Inflammatory macrophage treated with lipopolysaccharide for 1 hour (primary cell): ENCODE data around the gene RACK1.
A peak's percentile ranks its signal among the peaks of the same experiment; 100 is the strongest.

Experiments used
- DNase-seq, 2 donors: peaks; one replicate each; pipeline ENCODE4 v3.0.0-alpha.2; 2020 to 2022

RACK1 gene

GRCh38 chr5:181193656-181194055, 50.0 kb downstream of the RACK1 start:
- no peak for DNase-seq

- DNase-seq = no peak
Measured at GRCh38 chr5:181192337-181193046, 51.2 kb downstream of the RACK1 start.

- peak; percentile 93 to 99 for DNase-seq
Measured at GRCh38 chr5:181191526-181192336, 52.0 kb downstream of the RACK1 start.

- DNase-seq = no peak
Measured at GRCh38 chr5:181190711-181191525, 52.8 kb downstream of the RACK1 start.

- no peak for DNase-seq
Measured at GRCh38 chr5:181189962-181190710, 53.6 kb downstream of the RACK1 start.

GRCh38 chr5:181189363-181189961, 54.2 kb downstream of the RACK1 start:
- no peak for DNase-seq

GRCh38 chr5:181188700-181189362, 54.9 kb downstream of the RACK1 start:
- peak; percentile 69 to 96 for DNase-seq

- peak; percentile 55 to 75 for DNase-seq
Measured at GRCh38 chr5:181187500-181188213, 56.0 kb downstream of the RACK1 start.

- DNase-seq = no peak
Measured at GRCh38 chr5:181186986-181187499, 56.7 kb downstream of the RACK1 start.
